ENCODE results near the gene GPX6. TPM values are rescaled to one million over a fixed set of nuclear protein-coding genes. Genes with fewer than 3 reads are reported as not detected.

The GPX6 gene
- total and polyA plus RNA-seq, 4 donors: not detected

GRCh38 chr6:28537065-28537464 is 21.5 kb upstream of the GPX6 start (continued):
- no peak for TF ChIP-seq YY1 (IDR thresholded peaks at IDR 0.05)
- no peak for TF ChIP-seq FOXA1 (IDR thresholded peaks at IDR 0.05)
- TF ChIP-seq, protein P1, sequence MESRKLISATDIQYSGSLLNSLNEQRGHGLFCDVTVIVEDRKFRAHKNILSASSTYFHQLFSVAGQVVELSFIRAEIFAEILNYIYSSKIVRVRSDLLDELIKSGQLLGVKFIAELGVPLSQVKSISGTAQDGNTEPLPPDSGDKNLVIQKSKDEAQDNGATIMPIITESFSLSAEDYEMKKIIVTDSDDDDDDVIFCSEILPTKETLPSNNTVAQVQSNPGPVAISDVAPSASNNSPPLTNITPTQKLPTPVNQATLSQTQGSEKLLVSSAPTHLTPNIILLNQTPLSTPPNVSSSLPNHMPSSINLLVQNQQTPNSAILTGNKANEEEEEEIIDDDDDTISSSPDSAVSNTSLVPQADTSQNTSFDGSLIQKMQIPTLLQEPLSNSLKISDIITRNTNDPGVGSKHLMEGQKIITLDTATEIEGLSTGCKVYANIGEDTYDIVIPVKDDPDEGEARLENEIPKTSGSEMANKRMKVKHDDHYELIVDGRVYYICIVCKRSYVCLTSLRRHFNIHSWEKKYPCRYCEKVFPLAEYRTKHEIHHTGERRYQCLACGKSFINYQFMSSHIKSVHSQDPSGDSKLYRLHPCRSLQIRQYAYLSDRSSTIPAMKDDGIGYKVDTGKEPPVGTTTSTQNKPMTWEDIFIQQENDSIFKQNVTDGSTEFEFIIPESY (IDR thresholded peaks at IDR 0.05): no peak
- no peak for TF ChIP-seq RXRA (IDR thresholded peaks at IDR 0.05)
- no peak for TF ChIP-seq EGR1 (IDR thresholded peaks at IDR 0.05; ENCODE audit: low read depth in 2 of 2)
- no peak for TF ChIP-seq CTCF (IDR thresholded peaks at IDR 0.05; ENCODE audit: low read depth, low read length, missing input control)
- no peak for TF ChIP-seq HNF4A (conservative IDR thresholded peaks at IDR 0.05)

GRCh38 chr6:28534875-28535274 is 19.3 kb upstream of the GPX6 start:
- no peaks in the 10 kb centered on the region for H3K4me1 ChIP-seq (ENCODE audit: control insufficient read depth in 4 of 4, insufficient read depth in 4 of 4, low read length in 3 of 4)
- H3K4me3 ChIP-seq (ENCODE audit: low read depth in 1 of 3, low read length in 3 of 3): no peak overlapping the region
- DNase-seq (ENCODE audit: low spot score): no peak
- H3K36me3 ChIP-seq (ENCODE audit: control insufficient read depth in 4 of 4, insufficient read depth in 3 of 4, low read depth in 1 of 4, low read length in 3 of 4): no peaks in the 10 kb centered on the region
- no peak overlapping the region for H3K9ac ChIP-seq (ENCODE audit: low read depth in 1 of 2, low read length in 2 of 2)
- TF ChIP-seq RXRA (IDR thresholded peaks at IDR 0.05): no peak
- no peak for TF ChIP-seq HNF4A (conservative IDR thresholded peaks at IDR 0.05)
- TF ChIP-seq JUND (IDR thresholded peaks at IDR 0.05): no peak
- no peak for TF ChIP-seq RAD21 (IDR thresholded peaks at IDR 0.05)
- TF ChIP-seq, protein P1 (IDR thresholded peaks at IDR 0.05): no peak
- no peak for TF ChIP-seq EGR1 (IDR thresholded peaks at IDR 0.05; ENCODE audit: low read depth in 2 of 2)
- no peak for TF ChIP-seq CTCF (IDR thresholded peaks at IDR 0.05; ENCODE audit: low read depth, low read length, missing input control)
- no peak overlapping the region for H3K27ac ChIP-seq (ENCODE audit: low read depth in 1 of 2, low read length in 2 of 2)
- H3K27me3 ChIP-seq (ENCODE audit: control insufficient read depth in 4 of 4, insufficient read depth in 4 of 4, low read length in 3 of 4): no peaks in the 10 kb centered on the region
- WGBS: 64% methylated on average over 2 of the region's 2 CpGs
- H3K9me3 ChIP-seq (ENCODE audit: control insufficient read depth in 4 of 4, low read length in 3 of 4): no peaks in the 10 kb centered on the region

- Histone ChIP-seq H3K4me3 (ENCODE audit: low read depth in 1 of 3, low read length in 3 of 3) (no peak overlapping the region), H3K9me3 (ENCODE audit: control insufficient read depth in 4 of 4, low read length in 3 of 4) (no peaks in the 10 kb centered on the region), H3K27ac (ENCODE audit: low read depth in 1 of 2, low read length in 2 of 2) (no peak overlapping the region), H3K9ac (ENCODE audit: low read depth in 1 of 2, low read length in 2 of 2) (no peak overlapping the region), H3K27me3 (ENCODE audit: control insufficient read depth in 4 of 4, insufficient read depth in 4 of 4, low read length in 3 of 4) (no peaks in the 10 kb centered on the region), H3K4me1 (ENCODE audit: control insufficient read depth in 4 of 4, insufficient read depth in 4 of 4, low read length in 3 of 4) (no peaks in the 10 kb centered on the region), H3K36me3 (ENCODE audit: control insufficient read depth in 4 of 4, insufficient read depth in 3 of 4, low read depth in 1 of 4, low read length in 3 of 4) (no peaks in the 10 kb centered on the region)
- DNase-seq (ENCODE audit: low spot score): no peak
- 71% methylated on average over 3 of the region's 3 CpGs for WGBS
- TF ChIP-seq, protein P1 (IDR thresholded peaks at IDR 0.05): no peak
- no peak for TF ChIP-seq SP1 (IDR thresholded peaks at IDR 0.05)
- TF ChIP-seq TAF1 (conservative IDR thresholded peaks at IDR 0.05): no peak
- TF ChIP-seq RAD21 (IDR thresholded peaks at IDR 0.05): no peak
- no peak for TF ChIP-seq RXRA (IDR thresholded peaks at IDR 0.05)
- TF ChIP-seq YY1 (IDR thresholded peaks at IDR 0.05): no peak
- TF ChIP-seq FOXA1 (IDR thresholded peaks at IDR 0.05): no peak
- no peak for TF ChIP-seq NR2F2 (IDR thresholded peaks at IDR 0.05)
- TF ChIP-seq FOXA2 (IDR thresholded peaks at IDR 0.05): no peak
- TF ChIP-seq EGR1 (IDR thresholded peaks at IDR 0.05; ENCODE audit: low read depth in 2 of 2): no peak
- no peak for TF ChIP-seq GABPA (IDR thresholded peaks at IDR 0.05 in 1 of 2, conservative IDR thresholded peaks at IDR 0.05 in 1 of 2)
- no peak for TF ChIP-seq MAX (IDR thresholded peaks at IDR 0.05)
- TF ChIP-seq, protein P2, sequence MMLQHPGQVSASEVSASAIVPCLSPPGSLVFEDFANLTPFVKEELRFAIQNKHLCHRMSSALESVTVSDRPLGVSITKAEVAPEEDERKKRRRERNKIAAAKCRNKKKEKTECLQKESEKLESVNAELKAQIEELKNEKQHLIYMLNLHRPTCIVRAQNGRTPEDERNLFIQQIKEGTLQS (IDR thresholded peaks at IDR 0.05): no peak
These were observed 18.7 kb upstream of the GPX6 start for GRCh38 chr6:28534306-28534705.
